ENCODE results near the gene MLST8.

- TF ChIP-seq CTCF (IDR thresholded peaks at IDR 0.05; ENCODE audit: low read length) = no peak
- no peak for TF ChIP-seq EZH2 (IDR thresholded peaks at IDR 0.05; ENCODE audit: borderline replicate concordance, low read length)
These were observed 31.8 kb downstream of the MLST8 start for GRCh38 chr16:2237102-2237482.

Data from OCI-LY1 (cell line).